ENCODE data around the gene SETD1A. TPM values are rescaled to one million over a fixed set of nuclear protein-coding genes. Genes with fewer than 3 reads are reported as not detected.
A peak's percentile ranks its signal among the peaks of the same experiment; 100 is the strongest.

Gene SETD1A
- total and polyA plus RNA-seq, 9 of the 15 experiments (the other 6 are each of a cell fraction or from before 2014, with no cell fraction given): 0.08 to 36.0 (median 4.2) TPM

- 0 out of 2 replicates have a peak, but pooled peaks have one; percentile 56 for TF ChIP-seq HLTF (IDR thresholded peaks at IDR 0.05)
- no peak for TF ChIP-seq SP2 (IDR thresholded peaks at IDR 0.05; ENCODE audit: extremely low read depth, low read depth, low read length, poor library complexity, severe bottlenecking)
- no peak for TF ChIP-seq ZNF444 (CRISPR knock-in tag; IDR thresholded peaks at IDR 0.05)
- TF ChIP-seq, protein P1, sequence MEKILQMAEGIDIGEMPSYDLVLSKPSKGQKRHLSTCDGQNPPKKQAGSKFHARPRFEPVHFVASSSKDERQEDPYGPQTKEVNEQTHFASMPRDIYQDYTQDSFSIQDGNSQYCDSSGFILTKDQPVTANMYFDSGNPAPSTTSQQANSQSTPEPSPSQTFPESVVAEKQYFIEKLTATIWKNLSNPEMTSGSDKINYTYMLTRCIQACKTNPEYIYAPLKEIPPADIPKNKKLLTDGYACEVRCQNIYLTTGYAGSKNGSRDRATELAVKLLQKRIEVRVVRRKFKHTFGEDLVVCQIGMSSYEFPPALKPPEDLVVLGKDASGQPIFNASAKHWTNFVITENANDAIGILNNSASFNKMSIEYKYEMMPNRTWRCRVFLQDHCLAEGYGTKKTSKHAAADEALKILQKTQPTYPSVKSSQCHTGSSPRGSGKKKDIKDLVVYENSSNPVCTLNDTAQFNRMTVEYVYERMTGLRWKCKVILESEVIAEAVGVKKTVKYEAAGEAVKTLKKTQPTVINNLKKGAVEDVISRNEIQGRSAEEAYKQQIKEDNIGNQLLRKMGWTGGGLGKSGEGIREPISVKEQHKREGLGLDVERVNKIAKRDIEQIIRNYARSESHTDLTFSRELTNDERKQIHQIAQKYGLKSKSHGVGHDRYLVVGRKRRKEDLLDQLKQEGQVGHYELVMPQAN (IDR thresholded peaks at IDR 0.05; ENCODE audit: borderline replicate concordance): no peak
- peak; percentile 94 for TF ChIP-seq POLR2AphosphoS2 (IDR thresholded peaks at IDR 0.05; ENCODE audit: low read length)
- no peak for TF ChIP-seq MCM5 (IDR thresholded peaks at IDR 0.05; ENCODE audit: low read depth)
- TF ChIP-seq JUN (IDR thresholded peaks at IDR 0.05; ENCODE audit: borderline replicate concordance, low read depth, low read length): no peak
- no peak for TF ChIP-seq JUN (CRISPR knock-in tag; IDR thresholded peaks at IDR 0.05; ENCODE audit: borderline replicate concordance)
- TF ChIP-seq RBM22 (IDR thresholded peaks at IDR 0.05; ENCODE audit: low read depth, low read length, poor library complexity, severe bottlenecking): peak; percentile 77
- TF ChIP-seq NFXL1 (CRISPR knock-in tag; IDR thresholded peaks at IDR 0.05): no peak
- TF ChIP-seq FIP1L1 (IDR thresholded peaks at IDR 0.05; ENCODE audit: low read depth, low read length, poor library complexity, severe bottlenecking): peak; percentile 75
- TF ChIP-seq MYC (IDR thresholded peaks at IDR 0.05; ENCODE audit: low read depth, low read length): 0 out of 2 replicates have a peak, but pooled peaks have one; percentile 15
- no peak for TF ChIP-seq MYC (CRISPR knock-in tag; IDR thresholded peaks at IDR 0.05; ENCODE audit: borderline replicate concordance, low read depth)
- peak; percentile 51; the same call in 1 of the 2 replicates for TF ChIP-seq MTA3 (IDR thresholded peaks at IDR 0.05; ENCODE audit: borderline replicate concordance)
- TF ChIP-seq ZNF740 (CRISPR knock-in tag; IDR thresholded peaks at IDR 0.05): peak; percentile 85
- peak in 1 of 2 experiments; percentile 76; a peak in 2 of 4 replicates for TF ChIP-seq ZNF740 (tag; IDR thresholded peaks at IDR 0.05)
- no peak for TF ChIP-seq SRF (CRISPR knock-in tag; IDR thresholded peaks at IDR 0.05)
- TF ChIP-seq TEAD2 (tag; IDR thresholded peaks at IDR 0.05): 0 out of 2 replicates have a peak, but pooled peaks have one; percentile 14
- TF ChIP-seq TRIM28 (IDR thresholded peaks at IDR 0.05): no peak
Measured at GRCh38 chr16:30984669-30985400, 27.3 kb downstream of the SETD1A start, which contains the start of gene HSD3B7 (continued).
